Measurements from ENCODE around the gene RGS10. TPM values are rescaled to one million over a fixed set of nuclear protein-coding genes. Genes with fewer than 3 reads are reported as not detected.

Gene RGS10
- total RNA-seq, 1 experiment from 2014 or later = 22.6 TPM

GRCh38 chr10:119495021-119495505, 47.5 kb downstream of the RGS10 start (continued):
- TF ChIP-seq PRDM15 (CRISPR knock-in tag; IDR thresholded peaks at IDR 0.05) (no peak), ZNF671 (CRISPR knock-in tag; IDR thresholded peaks at IDR 0.05) (no peak), ESRRA (CRISPR knock-in tag; IDR thresholded peaks at IDR 0.05; ENCODE audit: borderline replicate concordance) (no peak), NFATC4 (CRISPR knock-in tag; IDR thresholded peaks at IDR 0.05) (no peak), CTCF (IDR thresholded peaks at IDR 0.05) (no peak)

- CTCF ChIA-PET = interaction anchor here (1.3 to 2.0 kb wide), 3 partner anchors 49 to 295 kb away, joined by 3 to 6 read pairs (median 4); partner anchors contain the start of gene GRK5
- no peak overlapping the region for H3K27ac Mint-ChIP-seq
- DNase-seq (ENCODE audit: low spot score) = no peak
- no peak for ATAC-seq
- TF ChIP-seq EMX1 (CRISPR knock-in tag; IDR thresholded peaks at IDR 0.05) (no peak), GABPB1 (CRISPR knock-in tag; IDR thresholded peaks at IDR 0.05) (no peak), ZBTB21 (CRISPR knock-in tag; IDR thresholded peaks at IDR 0.05; ENCODE audit: borderline replicate concordance) (no peak), SP1 (CRISPR knock-in tag; conservative IDR thresholded peaks at IDR 0.05) (no peak), KAT7 (CRISPR knock-in tag; IDR thresholded peaks at IDR 0.05; ENCODE audit: borderline replicate concordance) (no peak), RELA (CRISPR knock-in tag; IDR thresholded peaks at IDR 0.05; ENCODE audit: borderline replicate concordance) (no peak), CREB1 (CRISPR knock-in tag; IDR thresholded peaks at IDR 0.05) (no peak), ZNF219 (CRISPR knock-in tag; IDR thresholded peaks at IDR 0.05; ENCODE audit: borderline replicate concordance) (no peak), MLX (CRISPR knock-in tag; IDR thresholded peaks at IDR 0.05) (no peak), JAZF1 (CRISPR knock-in tag; IDR thresholded peaks at IDR 0.05) (no peak), E2F5 (CRISPR knock-in tag; IDR thresholded peaks at IDR 0.05) (no peak), USF2 (CRISPR knock-in tag; IDR thresholded peaks at IDR 0.05) (no peak), ZNF317 (CRISPR knock-in tag; IDR thresholded peaks at IDR 0.05; ENCODE audit: borderline replicate concordance, low read depth) (no peak), TP53 (CRISPR knock-in tag; IDR thresholded peaks at IDR 0.05) (no peak), HMGXB4 (CRISPR knock-in tag; IDR thresholded peaks at IDR 0.05) (no peak)
- H3K4me1 Mint-ChIP-seq = peaks cover 5% of the 10 kb centered on the region; the same call in 1 of the 2 replicates
- no peak overlapping the region for H3K4me3 Mint-ChIP-seq
- no peaks in the 10 kb centered on the region for H3K9me3 Mint-ChIP-seq
- POLR2A ChIA-PET = interaction anchor here (0.6 kb wide), 1 partner anchor 72 kb away, joined by 3 read pairs; no protein-coding TSS in a partner anchor
- H3K36me3 Mint-ChIP-seq = no peaks in the 10 kb centered on the region
- no peaks in the 10 kb centered on the region; the same call in 1 of the 2 replicates for H3K27me3 Mint-ChIP-seq (ENCODE audit: low read depth)
Observed at GRCh38 chr10:119494236-119495020, 48.1 kb downstream of the RGS10 start.

Data from WTC11 (cell line).